ENCODE results near the gene SIN3A. TPM values are rescaled to one million over a fixed set of nuclear protein-coding genes. Genes with fewer than 3 reads are reported as not detected.
"Not testable (repeated sequence)": the region's sequence is repeated elsewhere in the genome, so short reads cannot be mapped to it uniquely, and the experiment has no call there.

Gene SIN3A
- total RNA-seq (2014; rRNA removed; shearing (Covaris generic)) = 42.7 and 44.9 TPM in 2 replicates

DNA sequence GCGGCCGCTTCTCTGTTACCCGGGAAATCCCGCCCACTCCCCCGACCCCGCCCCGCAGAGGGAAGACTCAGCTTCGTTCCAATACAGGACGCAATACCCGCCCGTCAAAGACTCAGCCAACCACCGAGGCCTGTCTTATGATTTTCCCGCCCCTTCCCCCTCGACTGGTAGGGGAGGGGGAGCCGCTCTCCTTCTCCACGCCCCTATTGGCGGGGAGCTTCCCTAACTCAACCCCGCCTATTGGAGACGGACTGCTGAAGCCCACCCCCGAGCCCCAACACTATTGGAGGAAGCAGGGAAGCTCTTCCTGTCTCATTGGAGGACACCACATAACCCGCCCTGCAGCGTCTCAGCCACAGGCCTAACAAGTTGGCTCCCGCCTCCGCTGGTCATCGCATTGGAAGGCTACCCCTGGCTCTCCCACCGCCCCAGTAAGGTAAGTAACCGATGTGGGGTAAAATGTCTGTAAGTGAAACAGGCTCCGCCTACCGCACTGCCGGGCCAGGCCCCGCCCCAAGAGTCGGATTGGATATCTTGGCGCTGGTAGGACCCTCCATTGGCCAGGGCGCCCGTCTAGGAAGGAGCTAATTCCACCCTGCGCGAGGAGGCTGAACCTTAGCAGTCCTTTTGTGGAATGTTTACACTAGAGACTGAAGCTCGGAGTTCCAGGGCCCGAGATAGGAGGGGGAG, at the start of gene SIN3A:
Gene SIN3A (minus strand): TSS at position 17 of the 690 bp plus-strand sequence. CDS start 21,315 bp downstream, outside the sequence.
- Histone ChIP-seq H3K27me3 (ENCODE audit: control insufficient read depth, insufficient read depth, low read length) (no peaks in the 10 kb centered on the region), H3K36me3 (replicated peaks; ENCODE audit: control insufficient read depth, insufficient read depth, low read length) (no peaks in the 10 kb centered on the region; the same call in 1 of the 2 replicates), H3K4me3 (ENCODE audit: insufficient read depth, low read depth, low read length) (peak within 1 kb of the TSS; percentile 91)
- peak; percentile 90 for DNase-seq

DNA sequence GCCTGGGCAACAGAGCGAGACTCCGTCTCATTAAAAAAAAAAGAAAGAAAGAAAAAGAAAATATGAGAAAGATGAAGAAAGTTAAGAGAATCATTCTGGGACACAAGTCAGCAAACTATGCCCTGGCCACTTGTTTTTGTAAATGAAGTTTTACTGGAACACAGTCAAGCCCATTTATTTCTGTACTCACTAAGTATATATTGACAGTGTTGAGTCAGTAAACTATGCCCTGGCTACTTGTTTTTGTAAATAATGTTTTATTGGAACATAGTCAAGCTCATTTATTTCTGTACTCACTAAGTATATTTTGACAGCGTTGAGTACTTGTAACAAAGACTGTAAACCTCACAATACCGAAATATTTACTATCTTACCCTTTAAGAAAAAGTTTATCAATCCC, 42.2 kb upstream of the SIN3A start:
- H3K27me3 ChIP-seq (ENCODE audit: control insufficient read depth, insufficient read depth, low read length) = no peaks in the 10 kb centered on the region
- no peak for DNase-seq
- no peak overlapping the region for H3K4me3 ChIP-seq (ENCODE audit: insufficient read depth, low read depth, low read length)
- H3K36me3 ChIP-seq (replicated peaks; ENCODE audit: control insufficient read depth, insufficient read depth, low read length) = peaks cover 2% of the 10 kb centered on the region

DNA sequence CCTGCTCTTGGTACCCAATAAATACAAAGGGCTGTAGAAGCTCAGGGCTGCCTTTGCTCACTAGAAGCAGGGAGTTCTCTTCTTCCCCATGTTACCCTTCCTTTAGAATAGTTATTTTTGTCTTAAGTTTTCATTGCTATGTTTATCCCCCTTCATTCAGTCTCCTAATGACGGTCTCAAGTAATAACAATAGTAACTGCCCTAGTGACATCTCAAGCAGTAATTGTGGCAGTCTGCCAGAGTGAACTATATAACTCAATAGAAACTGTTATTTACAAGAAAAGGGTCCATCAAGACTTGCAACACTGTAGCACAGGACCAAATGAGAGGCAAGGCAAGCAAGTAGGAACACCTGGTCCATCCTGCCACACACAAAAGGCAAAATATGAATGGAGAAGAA, 32.5 kb upstream of the SIN3A start:
- DNase-seq = no peak
- H3K4me3 ChIP-seq (ENCODE audit: insufficient read depth, low read depth, low read length) = no peak overlapping the region
- H3K27me3 ChIP-seq (ENCODE audit: control insufficient read depth, insufficient read depth, low read length) = no peaks in the 10 kb centered on the region
- peaks cover 4% of the 10 kb centered on the region for H3K36me3 ChIP-seq (replicated peaks; ENCODE audit: control insufficient read depth, insufficient read depth, low read length)

DNA sequence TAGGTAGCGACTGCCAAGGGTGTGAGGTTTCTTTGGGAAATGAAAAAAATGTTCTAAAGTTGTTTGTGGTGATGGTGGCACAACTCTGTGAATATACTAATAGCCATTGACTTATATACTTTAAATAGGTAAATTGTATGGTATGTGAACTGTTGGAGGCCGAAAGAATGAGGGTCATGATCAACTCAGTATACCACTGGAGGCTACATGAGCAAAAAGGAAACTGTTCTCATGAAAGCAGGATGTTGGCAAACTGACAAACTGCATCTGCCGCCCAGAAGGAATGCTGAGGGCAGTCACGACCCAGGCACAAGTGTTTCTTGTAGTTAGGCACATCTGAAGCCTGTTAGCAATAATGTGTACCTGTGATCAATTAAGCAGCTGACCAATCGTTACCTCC, 32.1 kb upstream of the SIN3A start:
- not testable (repeated sequence) for H3K27me3 ChIP-seq (ENCODE audit: control insufficient read depth, insufficient read depth, low read length); H3K36me3 ChIP-seq (replicated peaks; ENCODE audit: control insufficient read depth, insufficient read depth, low read length); DNase-seq; H3K4me3 ChIP-seq (ENCODE audit: insufficient read depth, low read depth, low read length)

DNA sequence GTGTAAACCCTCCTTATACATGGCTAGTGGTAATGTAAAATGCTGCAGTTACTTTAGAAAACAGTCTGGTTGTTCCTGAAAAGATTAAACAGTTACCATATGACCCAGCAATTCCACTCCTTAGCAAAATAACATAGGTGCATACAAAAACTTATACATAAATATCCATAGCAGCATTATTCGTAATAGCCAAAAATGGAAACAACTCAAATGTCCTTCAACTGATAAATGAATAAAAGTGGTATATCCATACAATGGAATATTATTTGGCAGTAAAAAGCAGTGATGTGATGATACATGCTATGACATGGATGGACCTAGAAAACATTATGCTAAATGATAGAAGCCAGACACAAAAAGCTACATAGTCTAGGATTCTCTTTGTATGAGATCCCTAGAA, 31.6 kb upstream of the SIN3A start:
- H3K36me3 ChIP-seq (replicated peaks; ENCODE audit: control insufficient read depth, insufficient read depth, low read length) = peaks cover 7% of the 10 kb centered on the region
- DNase-seq = no peak
- no peak overlapping the region for H3K4me3 ChIP-seq (ENCODE audit: insufficient read depth, low read depth, low read length)
- no peaks in the 10 kb centered on the region for H3K27me3 ChIP-seq (ENCODE audit: control insufficient read depth, insufficient read depth, low read length)

DNA sequence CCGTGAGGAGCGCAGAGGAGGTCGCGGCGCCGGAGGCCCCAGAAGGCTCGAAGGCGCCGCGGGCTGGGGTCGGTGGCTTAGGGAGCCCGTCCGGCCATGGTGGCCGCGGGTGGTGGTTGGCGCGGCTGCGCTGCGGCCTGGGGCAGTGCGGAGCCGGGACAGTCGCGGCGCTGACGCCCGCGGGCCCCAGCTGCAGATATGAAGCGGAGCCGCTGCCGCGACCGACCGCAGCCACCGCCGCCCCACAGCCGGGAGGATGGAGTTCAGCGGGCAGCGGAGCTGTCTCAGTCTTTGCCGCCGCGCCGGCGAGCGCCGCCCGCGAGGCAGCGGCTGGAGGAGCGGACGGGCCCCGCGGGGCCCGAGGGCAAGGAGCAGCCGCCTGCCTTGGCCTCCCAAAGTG, 29.0 kb upstream of the SIN3A start:
- not testable (repeated sequence) for DNase-seq; H3K27me3 ChIP-seq (ENCODE audit: control insufficient read depth, insufficient read depth, low read length); H3K4me3 ChIP-seq (ENCODE audit: insufficient read depth, low read depth, low read length); H3K36me3 ChIP-seq (replicated peaks; ENCODE audit: control insufficient read depth, insufficient read depth, low read length)

DNA sequence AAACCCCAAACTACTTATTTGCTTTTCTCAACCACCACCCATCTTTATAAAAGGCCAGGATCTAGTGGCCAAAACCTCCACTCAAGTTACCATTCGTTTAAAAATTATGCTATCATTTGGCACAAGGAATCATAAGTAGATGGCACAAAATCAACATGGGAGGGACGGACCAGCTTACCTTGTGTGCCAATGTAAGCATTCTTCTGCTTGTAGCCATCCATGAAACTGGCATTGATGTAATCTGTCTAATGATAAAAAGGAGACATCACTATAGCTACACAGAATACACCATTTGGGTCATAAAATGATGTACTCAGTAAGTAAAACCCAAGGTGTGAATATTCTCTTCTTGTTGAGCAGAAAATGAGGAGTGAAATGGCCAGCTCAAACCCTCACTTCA, 28.2 kb upstream of the SIN3A start:
- H3K4me3 ChIP-seq (ENCODE audit: insufficient read depth, low read depth, low read length) = no peak overlapping the region
- H3K27me3 ChIP-seq (ENCODE audit: control insufficient read depth, insufficient read depth, low read length) = no peaks in the 10 kb centered on the region
- peaks cover 6% of the 10 kb centered on the region for H3K36me3 ChIP-seq (replicated peaks; ENCODE audit: control insufficient read depth, insufficient read depth, low read length)
- DNase-seq = no peak

DNA sequence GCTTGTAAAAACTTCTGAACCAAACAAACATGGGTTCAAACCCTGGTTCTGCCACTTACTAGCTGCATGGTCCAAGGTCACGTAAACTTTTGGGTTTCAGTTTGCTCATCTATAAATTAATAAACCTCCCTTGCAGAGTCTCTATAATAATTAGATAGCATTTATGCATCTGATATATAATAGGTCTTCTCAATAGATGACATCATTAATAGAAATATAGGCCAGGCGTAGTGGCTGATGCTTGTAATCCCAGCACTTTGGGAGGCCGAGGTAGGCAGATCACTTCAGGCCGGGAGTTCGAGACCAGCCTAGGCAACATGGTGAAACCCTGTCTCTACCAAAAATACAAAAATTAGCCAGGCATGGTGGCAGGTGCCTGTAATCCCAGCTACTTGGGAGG, 25.6 kb upstream of the SIN3A start:
- not testable (repeated sequence) for DNase-seq; H3K27me3 ChIP-seq (ENCODE audit: control insufficient read depth, insufficient read depth, low read length); H3K4me3 ChIP-seq (ENCODE audit: insufficient read depth, low read depth, low read length)
- H3K36me3 ChIP-seq (replicated peaks; ENCODE audit: control insufficient read depth, insufficient read depth, low read length) = peaks cover 12% of the 10 kb centered on the region

DNA sequence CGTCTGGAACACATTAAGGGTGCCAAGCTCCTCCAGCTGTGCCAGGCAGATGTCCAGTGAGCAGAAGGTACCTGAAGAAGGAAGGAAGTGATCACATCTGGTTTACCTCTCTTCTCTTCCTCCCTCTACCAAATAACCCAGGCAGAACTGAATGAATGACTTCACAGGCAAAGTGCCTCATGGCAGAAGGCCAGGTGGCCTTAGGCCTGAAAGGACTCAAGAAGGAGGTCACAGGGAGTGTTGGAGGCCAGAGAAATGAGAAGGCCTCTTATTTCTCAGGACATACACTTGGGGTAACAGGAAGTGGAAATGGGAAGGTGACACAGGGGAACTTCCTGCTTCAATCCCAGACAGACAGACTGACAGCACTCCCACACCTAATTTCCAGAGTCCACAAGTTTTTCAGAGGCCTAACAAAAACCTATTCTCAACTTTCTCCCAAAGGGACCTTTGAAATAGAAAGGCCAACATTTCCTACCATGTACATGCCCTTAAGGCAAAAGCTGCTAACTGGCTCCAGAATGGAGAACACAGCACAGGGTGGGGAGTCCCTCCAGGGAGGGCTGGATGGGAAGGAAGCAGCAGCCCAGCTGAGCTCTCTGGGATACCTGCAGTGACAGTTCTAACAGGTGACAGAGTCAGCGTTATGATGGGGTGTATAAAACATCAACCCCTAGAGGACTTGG, 17.6 kb upstream of the SIN3A start:
- Histone ChIP-seq H3K27me3 (ENCODE audit: control insufficient read depth, insufficient read depth, low read length) (no peaks in the 10 kb centered on the region), H3K36me3 (replicated peaks; ENCODE audit: control insufficient read depth, insufficient read depth, low read length) (peaks cover 28% of the 10 kb centered on the region), H3K4me3 (ENCODE audit: insufficient read depth, low read depth, low read length) (no peak overlapping the region)
- no peak for DNase-seq

DNA sequence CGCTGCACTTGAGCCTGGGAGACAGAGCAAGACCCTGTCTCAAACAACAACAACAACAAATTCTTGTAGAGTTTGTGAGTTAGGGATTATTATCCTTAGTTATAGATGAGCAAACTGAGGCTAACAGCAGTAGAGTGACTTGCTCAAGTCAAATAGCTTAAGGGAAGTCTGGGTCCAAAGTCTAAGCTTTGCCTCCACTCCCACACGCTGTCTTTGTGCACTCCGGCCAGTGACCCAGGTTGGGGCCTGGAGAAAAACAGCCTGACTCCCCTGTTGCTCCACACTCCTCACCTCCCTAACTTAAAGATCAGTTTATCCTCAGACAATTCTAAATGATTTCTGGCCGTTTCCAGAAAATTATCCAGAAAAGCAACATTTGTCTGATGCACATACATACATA, 9.2 kb upstream of the SIN3A start:
- no peak overlapping the region for H3K4me3 ChIP-seq (ENCODE audit: insufficient read depth, low read depth, low read length)
- no peaks in the 10 kb centered on the region for H3K36me3 ChIP-seq (replicated peaks; ENCODE audit: control insufficient read depth, insufficient read depth, low read length)
- H3K27me3 ChIP-seq (ENCODE audit: control insufficient read depth, insufficient read depth, low read length) = no peaks in the 10 kb centered on the region
- no peak for DNase-seq

DNA sequence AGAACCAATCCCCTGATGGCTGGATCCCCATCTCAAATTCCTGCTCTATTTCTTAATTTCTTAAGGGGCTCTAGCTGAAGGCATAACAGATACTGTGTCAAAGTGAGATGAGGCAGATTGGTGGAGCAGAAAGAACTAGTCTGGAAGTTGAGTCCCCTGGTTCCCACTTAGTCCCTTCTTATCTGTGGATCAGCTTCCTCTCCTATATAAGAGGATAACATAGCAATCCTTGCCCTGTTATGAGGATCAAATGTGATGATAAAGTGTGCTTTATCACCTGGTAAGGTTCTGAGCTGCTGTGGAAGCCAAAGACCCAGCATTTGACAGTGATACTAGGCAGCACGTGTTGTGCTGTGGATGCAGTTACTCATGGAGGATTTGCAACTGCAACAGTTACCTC, 8.1 kb upstream of the SIN3A start:
- Histone ChIP-seq H3K4me3 (ENCODE audit: insufficient read depth, low read depth, low read length) (no peak overlapping the region), H3K27me3 (ENCODE audit: control insufficient read depth, insufficient read depth, low read length) (no peaks in the 10 kb centered on the region), H3K36me3 (replicated peaks; ENCODE audit: control insufficient read depth, insufficient read depth, low read length) (no peaks in the 10 kb centered on the region)
- no peak for DNase-seq

DNA sequence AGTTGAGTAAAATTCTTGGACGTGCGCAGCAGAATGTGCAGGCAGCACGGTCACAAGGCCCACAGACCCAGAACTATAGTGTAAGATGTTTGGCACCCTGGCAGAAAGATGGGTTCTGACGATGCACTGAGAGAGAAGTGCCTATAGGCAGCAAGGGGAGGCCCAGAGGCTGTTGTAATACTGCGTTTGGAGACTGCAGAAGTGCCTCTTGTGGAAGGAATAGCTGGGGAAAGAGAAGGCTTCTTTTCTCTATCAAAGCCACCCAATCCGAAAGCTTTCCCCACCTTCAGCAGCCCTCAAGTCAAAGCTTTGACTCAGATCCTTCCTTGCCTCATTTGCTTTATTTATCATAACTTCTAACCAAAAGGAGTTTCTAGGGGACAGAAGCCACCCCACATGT, 5.2 kb upstream of the SIN3A start:
- DNase-seq = no peak
- no peak overlapping the region for H3K4me3 ChIP-seq (ENCODE audit: insufficient read depth, low read depth, low read length)
- no peaks in the 10 kb centered on the region for H3K27me3 ChIP-seq (ENCODE audit: control insufficient read depth, insufficient read depth, low read length)
- no peaks in the 10 kb centered on the region for H3K36me3 ChIP-seq (replicated peaks; ENCODE audit: control insufficient read depth, insufficient read depth, low read length)

DNA sequence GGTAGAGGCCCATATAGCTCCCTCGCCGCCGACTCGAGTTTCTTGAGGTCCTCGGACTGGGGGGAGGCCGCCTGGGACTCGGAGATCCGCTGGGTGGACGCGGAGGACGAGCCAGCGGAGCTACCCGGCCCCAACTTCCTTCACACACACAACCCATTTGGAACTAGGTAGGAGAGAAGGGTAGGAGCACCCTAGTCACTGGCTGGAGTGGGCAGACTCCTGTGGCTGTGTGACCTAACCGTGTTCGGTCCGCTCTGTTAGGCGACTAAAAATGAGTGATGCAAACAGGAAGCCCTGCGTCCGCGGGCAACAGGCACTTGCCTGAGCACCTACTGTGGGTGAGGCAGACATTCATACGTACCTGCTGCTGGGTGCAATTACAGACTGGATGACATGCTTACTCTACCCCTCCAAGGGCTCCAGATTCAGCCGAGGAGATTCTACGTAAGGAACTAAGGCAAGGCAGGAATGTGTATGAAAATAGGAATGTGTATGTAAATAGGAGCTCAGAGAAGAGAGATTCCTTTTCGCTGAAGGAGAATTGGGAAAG, 4.6 kb upstream of the SIN3A start:
- no peaks in the 10 kb centered on the region for H3K36me3 ChIP-seq (replicated peaks; ENCODE audit: control insufficient read depth, insufficient read depth, low read length)
- no peaks in the 10 kb centered on the region for H3K27me3 ChIP-seq (ENCODE audit: control insufficient read depth, insufficient read depth, low read length)
- no peak for DNase-seq
- H3K4me3 ChIP-seq (ENCODE audit: insufficient read depth, low read depth, low read length) = peak overlapping the region; percentile 96

DNA sequence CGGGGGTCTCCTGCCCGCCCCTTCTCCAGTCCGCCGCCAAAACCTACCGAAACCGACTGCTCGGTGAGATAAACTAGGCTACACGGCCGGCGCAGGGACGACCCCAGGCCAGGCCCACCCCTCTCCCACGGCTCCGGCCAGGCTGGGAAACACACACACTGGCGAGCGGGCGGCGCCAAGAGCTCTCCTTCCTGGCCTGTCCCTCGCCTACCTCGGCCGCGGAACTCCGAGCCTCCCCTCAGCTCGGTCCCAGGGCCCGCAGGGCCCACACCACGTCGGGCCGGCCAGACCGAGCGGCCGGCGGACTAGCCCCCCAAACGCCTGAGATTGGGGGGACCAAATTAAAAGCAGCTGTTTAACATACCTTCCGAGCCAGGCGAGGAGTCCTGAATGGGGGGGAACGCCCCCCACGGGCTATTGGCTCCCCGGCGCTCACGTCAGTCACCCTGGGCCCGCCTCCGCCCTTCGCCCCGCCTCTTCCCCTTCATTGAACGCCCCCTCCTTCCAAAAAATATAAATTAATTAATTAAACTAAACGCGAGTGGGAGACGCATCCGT, 4.0 kb upstream of the SIN3A start:
- DNase-seq = peak; percentile 95
- Histone ChIP-seq H3K27me3 (ENCODE audit: control insufficient read depth, insufficient read depth, low read length) (no peaks in the 10 kb centered on the region), H3K36me3 (replicated peaks; ENCODE audit: control insufficient read depth, insufficient read depth, low read length) (no peaks in the 10 kb centered on the region), H3K4me3 (ENCODE audit: insufficient read depth, low read depth, low read length) (peak overlapping the region; percentile 96)

Measured in H7 (cell line).